ENCODE results near the gene IRF2.

IRF2 gene

DNA sequence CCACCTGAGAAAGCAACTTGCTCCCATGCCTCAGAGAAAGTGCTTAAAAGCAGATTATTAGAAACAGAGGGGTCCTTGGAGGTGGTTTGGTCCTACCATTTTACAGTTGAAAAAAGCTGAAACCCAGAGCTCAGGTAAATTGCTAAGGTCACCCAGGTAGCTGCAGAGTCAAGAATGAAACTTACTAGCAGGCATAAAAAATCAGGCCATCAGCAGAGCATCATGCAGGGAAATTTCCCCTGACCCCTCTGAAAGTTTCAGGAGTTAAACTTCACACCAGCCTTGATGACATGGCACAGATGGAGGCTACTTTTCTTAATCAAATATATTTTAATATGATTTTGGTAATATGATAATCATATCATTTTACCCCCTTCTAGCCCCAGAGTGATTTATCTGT, 70.3 kb downstream of the IRF2 start:
- DNase-seq: no peak

DNA sequence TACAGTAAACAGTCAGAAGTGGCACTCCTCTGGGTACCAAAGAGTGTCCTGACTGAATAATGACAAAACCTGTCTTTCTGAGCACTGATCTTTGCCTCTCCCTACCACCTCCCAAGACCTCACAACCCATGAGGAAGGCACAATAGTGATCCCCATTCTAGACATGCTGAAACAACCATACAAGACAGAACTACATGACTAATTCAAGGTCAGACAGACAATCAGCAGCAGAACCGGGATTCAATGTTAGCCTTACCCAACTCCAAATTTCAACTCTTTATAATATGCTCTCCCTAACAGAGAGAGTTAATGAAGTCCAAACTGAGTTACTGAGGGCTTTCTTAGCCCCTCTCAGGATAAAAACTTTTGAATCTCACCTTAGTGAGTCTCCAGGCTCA, 71.0 kb downstream of the IRF2 start:
- DNase-seq: no peak

DNA sequence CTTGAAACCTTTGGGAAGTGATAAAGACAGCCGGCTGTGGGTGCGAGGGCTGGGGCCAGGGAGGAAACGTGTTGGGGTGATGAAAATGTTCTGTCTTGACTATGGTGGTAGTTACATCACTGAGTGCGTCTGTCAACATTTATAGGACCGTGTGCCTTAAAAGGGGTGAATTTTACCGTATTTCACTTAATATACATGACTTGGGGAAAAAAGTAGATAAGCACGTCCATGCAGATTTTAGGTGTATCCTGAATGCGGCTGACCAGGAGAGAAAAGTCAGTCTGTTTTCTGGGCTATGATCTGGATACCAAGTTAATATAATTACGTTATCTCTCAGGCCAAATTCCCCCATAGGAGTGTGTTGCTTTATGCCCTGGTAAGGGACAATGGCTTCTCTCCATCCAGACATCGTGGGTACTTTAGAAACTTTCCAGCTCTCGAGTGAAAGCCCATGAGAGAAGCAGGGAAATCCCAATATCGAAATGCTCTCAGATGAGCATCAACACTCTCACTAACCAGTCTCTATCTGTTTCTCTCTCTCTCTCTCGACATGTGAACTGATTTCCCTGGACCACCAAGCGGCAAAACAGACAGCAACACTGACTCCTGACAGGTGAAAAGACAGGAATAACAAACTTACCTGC, 71.5 kb downstream of the IRF2 start:
- DNase-seq: no peak

GRCh38 chr4:184402239-184402638, 72.1 kb downstream of the IRF2 start:
- DNase-seq: no peak

- no peak for DNase-seq
Measured at GRCh38 chr4:184401397-184402171, 72.8 kb downstream of the IRF2 start.

- DNase-seq: no peak
Measured at GRCh38 chr4:184400891-184401290, 73.5 kb downstream of the IRF2 start.

- no peak for DNase-seq
Measured at GRCh38 chr4:184400375-184400870, 73.9 kb downstream of the IRF2 start.

DNA sequence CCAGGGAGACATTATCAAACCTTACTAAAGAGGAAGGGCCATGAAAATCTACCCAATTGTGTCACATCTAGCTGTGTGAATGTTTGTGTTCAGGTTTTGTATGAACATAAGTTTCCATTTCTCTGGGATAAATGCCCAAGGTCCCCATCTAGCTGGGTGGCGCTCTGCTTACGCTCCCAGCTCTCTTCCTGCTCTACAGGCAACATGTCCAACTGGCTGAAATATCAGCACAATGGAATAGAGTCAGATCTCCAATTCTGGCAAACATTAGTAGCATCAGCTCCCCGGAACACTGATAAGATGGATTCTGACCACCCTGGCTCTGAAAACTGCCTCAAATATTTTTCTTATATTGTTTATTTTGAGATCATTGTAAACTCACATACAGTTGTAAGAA, 74.8 kb downstream of the IRF2 start:
- no peak for DNase-seq

- DNase-seq: no peak
Measured at GRCh38 chr4:184398741-184399511, 75.4 kb downstream of the IRF2 start.

GRCh38 chr4:184397516-184398163, 76.7 kb downstream of the IRF2 start:
- DNase-seq: no peak

- DNase-seq: no peak
Measured at GRCh38 chr4:184396570-184397515, 77.5 kb downstream of the IRF2 start.

GRCh38 chr4:184395971-184396391, 78.4 kb downstream of the IRF2 start:
- DNase-seq: no peak

DNA sequence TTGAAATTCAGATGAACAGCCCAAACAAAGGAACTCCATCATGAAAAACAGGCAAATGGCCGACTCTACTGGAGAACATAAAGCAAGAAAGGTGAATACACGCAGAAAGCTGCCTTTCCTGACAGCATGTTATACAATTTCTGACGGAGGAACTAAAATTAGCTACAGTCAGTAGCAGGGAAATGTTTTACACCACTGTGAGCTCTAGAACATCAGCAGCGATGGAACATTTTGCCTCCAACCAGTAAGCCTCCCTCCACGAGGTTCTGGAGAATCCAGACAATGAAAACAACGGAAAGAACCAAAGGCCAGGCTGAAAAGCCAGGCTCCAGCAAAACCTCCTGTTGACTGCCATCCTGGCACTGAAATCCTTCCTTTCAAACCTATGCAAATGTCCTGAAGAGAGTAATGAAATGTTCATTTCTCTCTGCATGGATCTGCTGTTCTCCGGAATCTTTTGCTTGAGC, 78.9 kb downstream of the IRF2 start:
- no peak for DNase-seq

DNA sequence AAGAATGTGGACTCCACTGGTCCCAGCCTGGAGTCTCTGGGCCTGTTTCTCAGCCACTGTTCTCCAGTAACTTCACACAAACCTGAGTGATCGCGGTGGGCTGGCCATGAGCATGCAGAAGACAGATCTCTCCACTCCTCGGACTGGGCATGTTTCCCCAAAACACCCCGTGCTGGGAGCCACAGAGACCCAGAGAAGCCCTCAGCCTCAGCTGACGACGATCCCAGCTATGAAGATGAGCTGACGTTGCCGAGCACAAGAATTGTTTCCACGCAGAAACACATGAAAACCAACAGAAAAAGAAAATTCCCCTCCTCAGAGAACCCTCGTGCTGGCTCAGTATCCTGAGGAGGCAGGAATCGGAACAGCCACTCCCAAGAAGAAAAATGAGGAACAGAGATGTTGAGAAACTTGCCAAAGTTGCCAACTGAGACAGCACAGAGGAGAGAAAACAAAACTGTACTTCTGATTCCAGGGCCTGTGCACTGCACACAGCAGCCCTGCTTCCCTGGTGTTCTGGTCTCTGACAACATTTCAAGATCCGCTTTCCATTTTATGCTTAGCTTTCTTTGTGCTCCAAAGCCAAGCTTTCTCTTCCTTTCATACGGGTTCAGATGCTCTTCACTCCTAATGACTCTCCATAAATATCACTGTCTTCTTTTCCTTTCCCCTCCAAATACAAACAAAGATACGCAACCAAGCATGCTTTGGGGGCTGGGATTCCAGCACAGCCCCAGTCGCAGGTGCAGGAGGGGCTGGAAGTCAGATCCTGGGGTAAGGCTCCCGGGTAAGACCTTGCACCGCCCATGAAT, 81.4 kb downstream of the IRF2 start:
- no peak for DNase-seq

GRCh38 chr4:184392316-184392715, 82.0 kb downstream of the IRF2 start:
- DNase-seq: no peak

DNA sequence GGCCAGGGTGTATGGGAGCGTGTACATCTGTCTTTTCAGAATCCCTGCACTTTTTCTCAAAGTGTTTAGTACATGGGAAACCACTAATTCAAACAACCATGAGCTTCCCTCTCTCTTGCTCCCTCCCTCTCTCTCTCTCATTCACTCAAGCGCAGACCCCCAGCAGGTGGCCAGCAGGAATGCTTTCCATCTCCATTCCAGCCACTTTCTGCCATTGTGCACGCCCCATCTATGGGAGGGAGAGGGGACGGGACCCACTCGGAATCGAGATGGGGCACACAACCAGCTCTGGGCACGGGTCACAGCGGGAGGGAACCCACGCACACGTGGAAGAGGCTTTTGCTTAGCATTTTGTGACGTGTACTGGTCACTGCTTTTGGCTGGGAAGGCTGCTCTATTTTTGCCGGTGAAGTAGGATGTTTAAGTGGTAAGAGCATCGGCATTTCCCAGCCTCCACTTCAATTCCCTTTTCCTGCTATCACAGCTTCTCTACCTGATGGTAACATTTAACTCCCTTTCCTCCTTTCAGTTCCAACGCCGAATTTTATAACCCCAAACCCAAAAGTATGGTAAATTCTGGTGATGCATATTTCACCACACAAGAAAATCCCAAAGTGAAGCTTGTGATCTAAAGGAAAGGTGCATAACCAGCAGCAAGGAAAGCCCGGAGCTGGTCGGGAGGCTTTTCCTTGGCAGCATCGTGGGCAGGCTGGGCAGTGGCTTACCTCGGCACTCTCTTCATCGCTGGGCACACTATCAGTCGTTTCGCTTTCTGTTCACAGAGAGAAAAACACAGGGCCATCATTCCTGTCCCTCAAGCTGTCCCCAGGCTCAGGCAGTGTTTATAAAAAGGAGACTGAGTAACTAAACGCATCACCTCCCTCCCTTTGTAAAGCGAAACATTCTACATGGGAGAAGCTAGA, 84.1 kb downstream of the IRF2 start:
- DNase-seq: no peak

DNA sequence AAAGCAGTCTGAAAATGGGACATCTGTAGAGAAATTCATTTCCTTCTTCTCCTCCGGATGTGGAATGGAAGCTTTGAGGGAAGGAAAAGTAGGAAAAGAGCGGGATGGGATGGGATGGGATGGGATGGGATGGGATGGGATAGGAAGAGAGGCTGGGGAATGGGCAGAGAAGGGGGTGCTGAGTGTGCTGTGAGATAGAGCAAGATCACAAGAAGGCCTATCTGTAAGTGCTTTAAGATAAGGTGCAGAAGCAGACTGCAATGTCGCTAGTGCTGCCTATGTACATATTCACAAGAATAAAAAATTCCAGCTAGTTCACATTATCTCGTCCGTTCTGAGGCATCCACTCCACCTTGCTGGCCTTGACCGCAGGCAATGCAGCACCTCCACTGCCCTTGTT, 86.2 kb downstream of the IRF2 start:
- no peak for DNase-seq

DNA sequence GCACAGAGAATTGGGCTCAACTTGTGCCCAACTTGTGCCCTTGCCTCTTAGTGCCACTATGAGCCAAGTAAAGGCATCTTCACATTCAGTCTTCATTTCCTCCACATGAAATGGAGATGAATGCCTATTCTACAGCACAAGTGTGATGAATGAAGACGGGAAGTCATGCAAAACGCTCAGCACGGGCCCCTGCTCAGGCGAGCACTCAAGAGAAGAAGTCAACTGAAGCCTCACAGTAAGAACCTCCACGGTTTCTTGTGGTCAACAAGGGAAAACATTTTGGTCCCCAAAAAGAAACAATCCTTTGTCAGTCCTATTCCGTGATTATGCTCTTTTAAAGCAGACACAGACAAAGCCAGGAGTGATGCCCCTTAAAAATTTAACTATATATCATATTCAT, 87.0 kb downstream of the IRF2 start:
- no peak for DNase-seq

- no peak for DNase-seq
Measured at GRCh38 chr4:184386271-184386781, 88.0 kb downstream of the IRF2 start.

DNA sequence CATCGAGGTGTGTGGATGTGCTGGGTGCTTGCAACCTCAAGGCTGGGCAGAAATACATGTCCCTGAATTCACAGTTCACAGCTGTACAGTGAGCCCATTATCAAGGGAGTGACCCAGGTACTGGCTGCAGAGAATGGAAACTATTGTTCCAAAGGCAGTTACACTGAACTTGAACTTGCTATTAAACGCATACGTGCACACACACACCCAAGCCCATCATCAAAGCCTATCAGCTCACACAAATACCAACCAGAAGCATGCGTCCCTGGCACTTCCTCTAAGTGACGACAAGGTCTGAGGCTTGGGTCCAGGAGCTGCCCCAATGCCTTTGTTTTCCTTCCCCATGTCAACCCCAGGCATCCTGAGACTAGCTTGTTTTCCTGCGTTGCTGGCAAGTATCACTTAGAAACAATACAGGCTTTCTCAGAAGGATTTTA, 88.6 kb downstream of the IRF2 start:
- no peak for DNase-seq
